ENCODE data around the gene VWA7.

DNA sequence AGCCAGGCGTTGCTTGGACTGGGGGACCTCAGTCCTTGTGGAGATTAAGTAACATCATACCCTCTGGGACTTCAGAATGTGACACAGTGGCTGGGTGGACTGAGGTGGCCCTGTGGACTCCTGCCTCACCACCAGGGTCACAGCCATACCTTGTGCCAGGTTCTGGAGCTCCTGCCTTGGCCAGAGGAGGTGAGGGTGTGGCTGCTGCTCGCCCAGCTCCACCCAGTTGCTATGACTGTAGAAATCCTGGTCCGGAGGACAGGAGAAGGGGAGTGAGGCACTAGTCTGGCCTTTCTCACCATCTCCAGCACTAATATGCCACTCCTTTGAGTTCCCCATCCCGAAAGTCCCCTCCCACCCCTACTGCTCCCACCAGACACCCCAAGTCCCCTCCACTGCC, 1.9 kb downstream of the VWA7 start:
- no peak for TF ChIP-seq SP1 (IDR thresholded peaks at IDR 0.05)
- no peak for TF ChIP-seq FOXM1 (IDR thresholded peaks at IDR 0.05; ENCODE audit: borderline replicate concordance)
- no peak for TF ChIP-seq LEF1 (IDR thresholded peaks at IDR 0.05; ENCODE audit: borderline replicate concordance)
- TF ChIP-seq BHLHE40 (IDR thresholded peaks at IDR 0.05; ENCODE audit: borderline replicate concordance): no peak
- TF ChIP-seq CTBP1 (IDR thresholded peaks at IDR 0.05; ENCODE audit: borderline replicate concordance): no peak
- no peak for TF ChIP-seq FOXK2 (IDR thresholded peaks at IDR 0.05)
- TF ChIP-seq FOXA1 (IDR thresholded peaks at IDR 0.05): no peak
- no peak for TF ChIP-seq TARDBP (IDR thresholded peaks at IDR 0.05)
- TF ChIP-seq ZNF384 (IDR thresholded peaks at IDR 0.05): no peak
- no peak for TF ChIP-seq L3MBTL2 (conservative IDR thresholded peaks at IDR 0.05)
- no peak for TF ChIP-seq SUZ12 (IDR thresholded peaks at IDR 0.05)
- no peak for TF ChIP-seq ELF4 (IDR thresholded peaks at IDR 0.05)
- no peak for TF ChIP-seq ARNT (IDR thresholded peaks at IDR 0.05)
- no peak for TF ChIP-seq HDGF (IDR thresholded peaks at IDR 0.05; ENCODE audit: borderline replicate concordance)

Data from HEK293T (cell line).